Measurements from ENCODE around the gene MTMR12. TPM values are rescaled to one million over a fixed set of nuclear protein-coding genes. Genes with fewer than 3 reads are reported as not detected.

MTMR12 gene, protein sequence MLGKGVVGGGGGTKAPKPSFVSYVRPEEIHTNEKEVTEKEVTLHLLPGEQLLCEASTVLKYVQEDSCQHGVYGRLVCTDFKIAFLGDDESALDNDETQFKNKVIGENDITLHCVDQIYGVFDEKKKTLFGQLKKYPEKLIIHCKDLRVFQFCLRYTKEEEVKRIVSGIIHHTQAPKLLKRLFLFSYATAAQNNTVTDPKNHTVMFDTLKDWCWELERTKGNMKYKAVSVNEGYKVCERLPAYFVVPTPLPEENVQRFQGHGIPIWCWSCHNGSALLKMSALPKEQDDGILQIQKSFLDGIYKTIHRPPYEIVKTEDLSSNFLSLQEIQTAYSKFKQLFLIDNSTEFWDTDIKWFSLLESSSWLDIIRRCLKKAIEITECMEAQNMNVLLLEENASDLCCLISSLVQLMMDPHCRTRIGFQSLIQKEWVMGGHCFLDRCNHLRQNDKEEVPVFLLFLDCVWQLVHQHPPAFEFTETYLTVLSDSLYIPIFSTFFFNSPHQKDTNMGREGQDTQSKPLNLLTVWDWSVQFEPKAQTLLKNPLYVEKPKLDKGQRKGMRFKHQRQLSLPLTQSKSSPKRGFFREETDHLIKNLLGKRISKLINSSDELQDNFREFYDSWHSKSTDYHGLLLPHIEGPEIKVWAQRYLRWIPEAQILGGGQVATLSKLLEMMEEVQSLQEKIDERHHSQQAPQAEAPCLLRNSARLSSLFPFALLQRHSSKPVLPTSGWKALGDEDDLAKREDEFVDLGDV
- total RNA-seq (2014; rRNA removed; shearing (Covaris generic)): 13.1 and 14.9 TPM in 2 replicates

DNA sequence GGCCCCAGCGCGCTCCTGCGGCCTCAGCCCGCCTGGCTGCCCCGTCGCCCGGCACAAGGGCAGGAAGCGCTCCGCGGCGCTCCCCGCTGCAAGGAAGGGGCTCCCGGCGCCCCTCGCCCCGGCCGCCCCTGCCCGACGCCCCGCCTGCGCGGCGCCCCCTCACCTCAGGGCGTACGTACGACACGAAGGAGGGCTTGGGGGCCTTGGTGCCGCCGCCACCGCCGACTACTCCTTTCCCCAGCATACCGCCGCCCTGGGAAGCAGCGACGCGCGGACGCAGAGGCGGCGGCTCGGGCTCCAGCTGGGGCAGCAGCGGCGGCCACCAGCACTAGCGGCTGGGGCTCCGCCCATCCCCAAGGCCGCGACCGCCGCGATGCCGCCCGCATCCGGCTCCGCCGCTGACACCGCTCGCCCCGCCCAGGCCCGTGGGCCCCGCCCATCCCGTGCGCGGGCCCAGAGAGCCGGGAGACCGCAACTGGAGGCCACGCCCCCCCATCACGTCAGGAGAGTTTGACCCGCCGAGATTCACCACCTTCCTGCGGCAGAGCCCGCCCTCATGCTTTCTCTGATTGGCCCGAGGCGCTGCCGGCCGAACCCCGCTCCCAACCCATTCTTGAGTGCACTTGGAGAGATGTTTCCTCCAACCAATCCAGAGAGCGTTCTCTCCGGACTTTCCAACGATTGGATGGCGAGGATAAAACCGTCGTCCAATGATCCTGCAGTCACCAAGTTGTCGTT is at the start of gene MTMR12:
MTMR12 (minus strand) TSS at position 345 of the 738 bp plus-strand sequence; CDS start at position 244, 101 bp downstream.

Small RNAs within 50 kb of the gene (small RNA-seq; reads per million reads assigned to genes)
- gene RNU6-1079P (not detected), gene RNU6-378P (not detected)

Other genes starting within 250 kb of the MTMR12 start
- 60.2 and 62.1 TPM in 2 replicates for gene GOLPH3, start 138.6 kb downstream of the MTMR12 start, total RNA-seq (2014; rRNA removed; shearing (Covaris generic))
- gene ZFR, start 131.8 kb upstream of the MTMR12 start, total RNA-seq (2014; rRNA removed; shearing (Covaris generic)): 63.8 and 75.0 TPM in 2 replicates